ENCODE measurements around the gene LMOD1.
A peak's percentile ranks its signal among the peaks of the same experiment; 100 is the strongest.

Gene LMOD1

DNA sequence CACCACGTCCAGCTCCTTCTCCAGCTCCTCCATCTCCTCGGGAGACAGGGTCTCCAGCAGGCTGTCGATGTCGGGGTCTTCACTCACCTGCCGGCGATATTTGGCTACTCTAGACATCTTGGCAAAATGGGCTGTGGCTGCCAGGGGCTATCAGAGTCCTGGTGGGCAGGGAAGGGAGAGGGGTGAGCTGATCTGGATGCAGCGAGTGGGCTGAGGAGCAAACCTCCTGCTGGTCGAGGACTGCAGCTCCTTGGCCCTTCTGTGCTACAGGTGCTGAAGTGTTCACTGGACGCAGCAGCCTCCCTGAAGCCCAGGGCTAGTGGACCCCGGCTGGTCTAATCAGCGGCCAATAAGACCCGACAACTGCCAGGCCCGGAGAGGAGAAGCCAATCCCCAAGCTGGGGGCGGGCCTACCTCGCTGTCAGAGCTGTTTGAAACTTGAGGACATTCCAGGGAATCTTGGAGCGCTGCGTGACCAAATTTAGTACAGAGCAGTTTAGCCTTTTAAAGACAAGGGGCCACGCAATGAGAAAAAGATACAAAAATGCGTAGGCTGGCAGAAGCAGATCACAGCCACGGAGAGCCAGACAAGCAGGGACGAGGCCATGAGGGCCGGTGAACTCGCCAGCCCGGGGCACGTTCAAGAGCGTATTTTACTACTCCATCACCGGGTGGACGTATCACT is at the start of gene LMOD1:
LMOD1 (minus strand) TSS at position 325 of the 685 bp plus-strand sequence; CDS start at position 117, 208 bp downstream.
- DNase-seq = peak; percentile 38 to 48
- TF ChIP-seq GATA1 (IDR thresholded peaks at IDR 0.05; ENCODE audit: low read depth, low read length) = no peak
- no peak for TF ChIP-seq POLR2A (IDR thresholded peaks at IDR 0.05; ENCODE audit: low read length)

GRCh38 chr1:201990427-201990826 is 44.1 kb upstream of the LMOD1 start:
- no peak for DNase-seq
- TF ChIP-seq POLR2A (IDR thresholded peaks at IDR 0.05; ENCODE audit: low read length) (no peak), GATA1 (IDR thresholded peaks at IDR 0.05; ENCODE audit: low read depth, low read length) (no peak)

DNA sequence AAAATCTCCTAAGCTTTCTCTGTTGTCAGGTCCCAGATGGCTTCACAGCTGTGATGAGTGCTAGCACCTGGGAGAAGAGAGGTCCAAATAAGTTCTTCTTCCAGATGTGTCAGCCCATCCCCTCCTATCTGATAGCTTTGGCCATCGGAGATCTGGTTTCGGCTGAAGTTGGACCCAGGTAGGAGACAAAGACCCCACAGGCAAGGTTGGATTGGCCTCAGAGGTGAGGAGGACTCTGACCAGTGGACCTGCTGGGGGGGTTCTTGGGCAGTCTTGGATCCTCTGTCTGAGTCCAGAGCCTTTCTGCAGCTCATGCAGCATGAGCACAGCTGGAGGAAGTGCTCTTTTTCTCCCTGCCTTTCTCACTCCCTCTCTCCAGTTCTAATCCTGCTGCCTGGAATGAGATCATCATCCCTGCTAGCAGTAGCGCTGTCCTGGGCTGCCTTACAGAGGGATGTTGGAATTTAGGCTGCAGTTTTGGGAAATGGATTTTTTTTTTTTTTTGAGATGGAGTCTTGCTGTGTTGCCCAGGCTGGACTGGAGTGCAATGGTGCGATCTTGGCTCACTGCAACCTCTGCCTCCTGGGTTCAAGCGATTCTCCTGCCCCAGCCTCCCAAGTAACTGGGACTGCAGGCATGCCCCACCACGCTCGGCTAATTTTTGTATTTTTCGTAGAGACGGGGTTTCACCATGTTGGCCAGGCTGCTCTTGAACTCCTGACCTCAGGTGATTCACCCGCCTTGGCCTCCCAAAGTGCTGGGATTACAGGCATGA is 43.2 kb upstream of the LMOD1 start:
- DNase-seq = no peak
- no peak for TF ChIP-seq POLR2A (IDR thresholded peaks at IDR 0.05; ENCODE audit: low read length)
- no peak for TF ChIP-seq GATA1 (IDR thresholded peaks at IDR 0.05; ENCODE audit: low read depth, low read length)

- no peak for DNase-seq
- TF ChIP-seq POLR2A (IDR thresholded peaks at IDR 0.05; ENCODE audit: low read length) = no peak
- no peak for TF ChIP-seq GATA1 (IDR thresholded peaks at IDR 0.05; ENCODE audit: low read depth, low read length)
Measured at GRCh38 chr1:201988601-201989000, 42.3 kb upstream of the LMOD1 start.

GRCh38 chr1:201985355-201985754 is 39.0 kb upstream of the LMOD1 start:
- TF ChIP-seq POLR2A (IDR thresholded peaks at IDR 0.05; ENCODE audit: low read length) (no peak), GATA1 (IDR thresholded peaks at IDR 0.05; ENCODE audit: low read depth, low read length) (no peak)
- DNase-seq = no peak

- DNase-seq = no peak
Measured at GRCh38 chr1:201984446-201984845, 38.1 kb upstream of the LMOD1 start.

DNA sequence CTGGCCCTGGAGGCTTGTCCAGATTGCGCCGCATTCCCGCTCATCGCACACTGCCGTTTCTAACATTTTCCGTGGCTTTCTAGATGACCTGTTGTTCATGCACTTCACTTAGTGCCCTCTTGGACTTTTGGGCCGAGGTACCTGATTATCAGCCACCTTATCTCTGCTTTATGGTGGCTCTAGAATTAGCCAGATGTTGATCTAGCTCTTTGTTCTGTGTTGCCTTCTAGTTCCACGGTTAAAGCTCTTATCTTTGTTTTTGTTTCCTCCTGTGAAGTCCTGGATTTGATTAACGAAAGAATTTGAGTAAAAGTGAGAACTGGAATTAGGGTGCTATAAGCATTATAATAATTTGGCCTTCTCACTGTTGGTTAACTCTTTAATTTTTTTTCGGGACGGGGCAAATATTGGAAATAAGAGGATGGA is 37.0 kb upstream of the LMOD1 start:
- TF ChIP-seq POLR2A (IDR thresholded peaks at IDR 0.05; ENCODE audit: low read length) = no peak
- no peak for TF ChIP-seq GATA1 (IDR thresholded peaks at IDR 0.05; ENCODE audit: low read depth, low read length)
- peak in 1 of 2 experiments; percentile 46 for DNase-seq

More at GRCh38 chr1:201984446-201984845, 38.1 kb upstream of the LMOD1 start:
- TF ChIP-seq POLR2A (IDR thresholded peaks at IDR 0.05; ENCODE audit: low read length) (no peak), GATA1 (IDR thresholded peaks at IDR 0.05; ENCODE audit: low read depth, low read length) (no peak)

- DNase-seq = peak; percentile 64 to 72
- TF ChIP-seq POLR2A (IDR thresholded peaks at IDR 0.05; ENCODE audit: low read length) = no peak
- no peak for TF ChIP-seq GATA1 (IDR thresholded peaks at IDR 0.05; ENCODE audit: low read depth, low read length)
Measured at GRCh38 chr1:201982623-201983379, 36.5 kb upstream of the LMOD1 start, which contains the start of gene RNPEP. Gene RNPEP (plus strand): TSS chr1:201982648. CDS start chr1:201982667, 19 bp downstream.

DNA sequence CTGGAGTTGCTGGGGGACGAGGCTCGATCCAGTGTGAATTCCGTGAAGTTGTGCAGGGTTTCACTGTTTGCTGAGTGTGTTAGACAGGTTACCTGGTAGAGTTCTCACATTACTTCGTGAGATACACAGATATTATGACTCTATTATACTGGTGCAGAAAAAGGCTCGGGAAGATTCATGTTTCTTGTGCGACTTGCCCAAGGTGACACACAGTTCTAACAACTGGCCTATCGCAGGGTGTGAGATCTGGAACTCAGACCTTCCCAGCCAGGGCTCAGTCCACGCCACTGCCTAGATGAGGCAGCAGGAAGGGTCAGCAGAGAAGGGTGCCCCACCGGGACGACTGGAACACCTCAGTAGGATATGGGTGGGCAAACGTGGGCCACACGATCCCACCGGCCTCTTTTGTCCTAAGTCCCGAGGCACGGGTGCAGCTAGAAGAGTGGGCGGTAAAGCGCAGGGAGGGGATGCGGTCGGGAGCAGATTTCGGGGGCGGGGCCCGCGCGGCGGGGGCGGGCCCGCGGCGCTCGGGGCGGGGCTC is 35.8 kb upstream of the LMOD1 start:
- DNase-seq = no peak
- no peak for TF ChIP-seq POLR2A (IDR thresholded peaks at IDR 0.05; ENCODE audit: low read length)
- no peak for TF ChIP-seq GATA1 (IDR thresholded peaks at IDR 0.05; ENCODE audit: low read depth, low read length)

DNA sequence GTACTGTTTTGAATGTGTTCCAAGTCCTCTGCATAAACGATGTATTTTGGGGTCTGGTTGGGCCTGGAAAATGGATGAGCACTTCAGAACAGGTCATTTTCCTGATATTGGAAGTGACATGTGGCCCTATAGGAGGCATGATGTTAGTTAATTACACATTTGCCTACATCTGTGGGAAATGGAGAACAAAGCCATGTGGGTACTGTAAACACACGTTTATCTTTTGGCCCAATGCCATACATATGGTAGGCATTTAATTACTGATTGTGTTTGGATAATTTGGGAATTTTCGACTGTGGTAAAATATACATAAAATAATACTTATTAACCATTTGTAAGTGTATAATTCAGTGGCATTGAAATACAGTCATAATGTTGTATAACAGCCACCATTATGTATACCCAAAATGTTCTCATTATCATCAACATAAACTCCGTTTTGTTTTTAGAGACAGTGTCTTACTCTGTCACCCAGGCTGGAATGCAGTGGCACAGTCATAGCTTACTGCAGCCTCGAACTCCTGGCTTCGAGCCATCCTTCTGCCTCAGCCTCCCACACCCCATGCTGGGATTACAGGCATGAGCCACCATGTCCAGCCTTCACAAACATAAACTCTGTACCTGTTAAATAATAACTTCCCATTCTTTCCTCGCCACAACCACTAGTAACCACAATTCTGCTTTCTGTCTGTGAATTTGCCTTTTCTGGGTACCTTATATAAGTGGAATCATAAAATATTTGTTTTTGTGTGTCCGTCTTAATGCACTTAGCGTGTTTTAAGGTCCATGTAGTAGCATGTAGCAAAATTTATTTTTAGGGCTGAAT is 24.2 kb upstream of the LMOD1 start:
- peak; percentile 38 to 56 for DNase-seq

DNA sequence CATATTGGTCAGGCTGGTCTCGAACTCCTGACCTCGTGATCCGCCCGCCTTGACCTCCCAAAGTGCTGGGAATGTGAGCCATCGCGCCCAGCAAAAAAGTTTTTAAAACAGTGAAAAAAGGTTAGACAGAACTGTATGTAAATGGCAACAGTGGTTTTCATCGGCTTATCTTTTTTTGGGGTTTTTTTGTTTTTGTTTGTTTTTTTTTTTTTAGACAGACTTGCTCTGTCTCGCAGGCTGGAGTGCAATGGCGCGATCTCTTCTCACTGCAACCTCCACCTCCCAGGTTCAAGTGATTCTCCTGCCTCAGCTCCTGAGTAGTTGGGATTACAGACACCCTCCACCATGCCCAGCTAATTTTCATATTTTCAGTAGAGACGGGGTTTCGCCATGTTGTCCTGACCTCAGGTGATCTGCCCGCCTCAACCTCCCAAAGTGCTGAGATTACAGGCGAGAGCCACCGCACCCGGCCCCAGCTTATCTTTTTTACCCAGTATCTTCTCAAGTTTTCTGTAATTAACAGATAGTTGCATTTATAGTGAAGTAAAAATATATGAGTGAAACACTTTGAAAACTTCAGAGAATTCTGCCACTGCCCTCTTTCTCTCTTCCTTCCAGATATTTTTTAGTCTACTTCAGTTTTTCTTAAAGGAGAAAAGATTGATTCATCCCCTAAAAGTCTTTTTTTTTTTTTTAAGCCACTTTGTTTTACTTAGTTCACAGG is 22.0 kb upstream of the LMOD1 start:
- no peak for TF ChIP-seq GATA1 (IDR thresholded peaks at IDR 0.05; ENCODE audit: low read depth, low read length)
- no peak for TF ChIP-seq POLR2A (IDR thresholded peaks at IDR 0.05; ENCODE audit: low read length)
- DNase-seq = peak; percentile 71 to 76

More for the DNA sequence above, 24.2 kb upstream of the LMOD1 start:
- no peak for TF ChIP-seq POLR2A (IDR thresholded peaks at IDR 0.05; ENCODE audit: low read length)
- TF ChIP-seq GATA1 (IDR thresholded peaks at IDR 0.05; ENCODE audit: low read depth, low read length) = no peak

DNA sequence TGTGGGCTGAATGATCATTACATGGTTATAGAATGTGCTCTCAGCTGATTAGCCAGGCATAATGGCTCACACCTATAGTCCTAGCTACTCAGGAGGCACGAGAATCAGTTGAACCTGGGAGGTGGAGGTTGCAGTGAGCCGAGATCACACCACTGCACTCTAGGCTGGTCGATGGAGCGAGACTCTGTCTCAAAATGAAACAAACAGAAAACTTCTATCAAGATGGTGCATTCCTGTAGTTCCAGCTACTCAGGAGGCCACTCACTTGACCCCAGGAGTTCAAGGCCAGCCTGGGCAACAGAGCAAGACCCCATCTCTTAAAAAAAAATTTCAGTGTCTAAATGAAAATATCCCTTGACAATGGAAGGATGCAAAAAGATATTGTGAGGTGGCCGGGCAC is 19.8 kb upstream of the LMOD1 start:
- TF ChIP-seq GATA1 (IDR thresholded peaks at IDR 0.05; ENCODE audit: low read depth, low read length) (no peak), POLR2A (IDR thresholded peaks at IDR 0.05; ENCODE audit: low read length) (no peak)
- DNase-seq = no peak
